Heart right ventricle (tissue), 16 donors: ENCODE results near the gene FCGR2B. TPM values are rescaled to one million over a fixed set of nuclear protein-coding genes. Genes with fewer than 3 reads are reported as not detected.
A peak's percentile ranks its signal among the peaks of the same experiment; 100 is the strongest.

Experiments used
- ATAC-seq, 8 donors: fragments of 200-7000 bp; cut with Tn5 transposase; one replicate each; pipeline ENCODE4 v1.9.1; 2020; ENCODE audit warnings: mild to moderate bottlenecking in 8 of 8, moderate library complexity in 8 of 8, moderate number of reproducible peaks in 1 of 8
- DNase-seq, 2 donors: peaks; one replicate each; pipeline ENCODE4 v3.0.0-alpha.2; 2020
- H3K27ac ChIP-seq, 10 donors: fragments of 200-600 bp; sonication (generic) in 2 of 10; one replicate each; pipeline versions ENCODE4 v1.5.0 to v1.8.0; 2020 to 2022; ENCODE audit warnings: mild to moderate bottlenecking in 3 of 10
- H3K27me3 ChIP-seq, 7 donors: fragments of 200-600 bp; one replicate each; pipeline ENCODE4 v1.8.0; 2021 to 2022; ENCODE audit warnings: mild to moderate bottlenecking in 2 of 7
- H3K36me3 ChIP-seq, 9 donors: fragments of 200-600 bp; sonication (generic) in 1 of 9; one replicate each; pipeline versions ENCODE4 v1.5.0 to v1.8.0; 2020 to 2022; ENCODE audit warnings: mild to moderate bottlenecking in 2 of 9
- H3K4me1 ChIP-seq, 9 donors: fragments of 200-600 bp; sonication (generic) in 1 of 9; one replicate each; pipeline versions ENCODE4 v1.5.0 to v1.8.0; 2020 to 2022; ENCODE audit warnings: mild to moderate bottlenecking in 4 of 9
- H3K4me3 ChIP-seq, 10 donors: fragments of 200-600 bp; sonication (generic) in 2 of 10; one replicate each; pipeline versions ENCODE4 v1.5.0 to v1.8.0; 2020 to 2022; ENCODE audit warnings: mild to moderate bottlenecking in 7 of 10, moderate library complexity in 2 of 10
- H3K9me3 ChIP-seq, 11 donors: fragments of 200-600 bp in 10 of 11; sonication (generic) in 2 of 11; one replicate each; pipeline versions ENCODE4 v1.5.0 to v1.8.0; 2013 to 2022; ENCODE audit warnings: mild to moderate bottlenecking in 2 of 11, control low read depth in 1 of 11, moderate library complexity in 1 of 11
- WGBS, 2 donors: extraction: QIAGEN DNeasy Blood & Tissue Kit; methylation state at CpG; one replicate each; pipeline ENCODE4 v1.1.7; 2013; ENCODE audit warnings: inconsistent platforms in 1 of 2; 5-methylcytosine and 5-hydroxymethylcytosine counted together
- intact Hi-C, 10 donors: fragments of 100-400 bp; cut with DNase I; formaldehyde crosslinking; loops; one replicate each; pipeline versions ENCODE4 v1.11.1 to v1.14.2; 2022
- polyA plus RNA-seq, 2 donors: library from polyadenylated mRNA; stranded (reverse); fragments of 200-250 nt; gene quantifications; one replicate each; pipeline ENCODE4 v1.2.3, GENCODE V29; 2013
- total RNA-seq, 10 donors: library from RNA; stranded (reverse); fragmentation: NEBNext Ultra II Directional in 3 of 10; extraction: Animal tissue kit (Norgen Biotek cat#: 25700) in 3 of 10; gene quantifications; one replicate each; pipeline versions ENCODE4 v1.2.1 to v1.2.4, GENCODE V29; 2021 to 2023
- TF ChIP-seq, protein P1 (sequence below), 9 donors: fragments of 200-600 bp; sonication (generic) in 2 of 9; IDR thresholded peaks; one replicate each; pipeline versions ENCODE4 v1.5.0 to v1.8.0; 2021 to 2022; ENCODE audit warnings: antibody characterized with exemption in 9 of 9, mild to moderate bottlenecking in 5 of 9, moderate library complexity in 1 of 9
- donor health status: Arrhythmogenic right ventricular cardiomyopathy.
- donor health status: ischemic (EF 13 %, LVEDD 7.1; RV severe dilation, severe dysfunction).
- donor health status: healthy with polysubstance abuse.
- donor health status: DM: no; HTN: yes; CAD: no.
- donor health status: DM: no; HTN: no; CAD: no.
- donor health status: ischemic (EF 25% LVEDD 6.9; RV normal size, moderate dysfunction).
- donor health status: ischemic (EF 25% LVEDD 5.7; RV mildly dilated, moderate dysfunction).
- donor health status: healthy.
- donor health status: DM: yes; HTN: yes; CAD: no.
- donor health status: Ischemic cardiomyopathy.
- donor health status: ischemic (EF 35%, LVEDD 5.7; RV mildly dilated, moderate dysfunction).
- donor health status: nonischemic (EF 11% LVEDD 7.7; RV severe dilation, severe dysfunction).
- donor health status: DM: yes; HTN: yes; CAD: no.
- donor health status: PGD.
- donor health status: ischemic (EF 29% LVEDD 5.4; RV normal size, mild dysfunction).
- donor health status: nonischemic (EF 23%, LVEDD 6.1; RV moderate dilation, normal function).

FCGR2B gene
- total and polyA plus RNA-seq, 12 donors: 1.7 to 40.9 (median 5.3) TPM

GRCh38 chr1:161725908-161726472, 63.0 kb downstream of the FCGR2B start:
- peak; percentile 27 to 65 (median 45) for ATAC-seq
- Histone ChIP-seq H3K27ac (peak overlapping the region; percentile 43 to 91 (median 88)), H3K27me3 (peaks cover 0 to 35% (median 11%) of the 10 kb centered on the region in 7 donors), H3K36me3 (no peaks in the 10 kb centered on the region), H3K4me1 (peaks cover 0 to 53% (median 17%) of the 10 kb centered on the region in 9 donors), H3K9me3 (no peaks in the 10 kb centered on the region), H3K4me3 (peak overlapping the region; percentile 46 to 98 (median 78))
- WGBS, 2 donors: 0 to 1% methylated on average over 34 of the region's 34 CpGs
- intact Hi-C loops: no loop called here
- DNase-seq: peak; percentile 12 to 41
- TF ChIP-seq, protein P1, sequence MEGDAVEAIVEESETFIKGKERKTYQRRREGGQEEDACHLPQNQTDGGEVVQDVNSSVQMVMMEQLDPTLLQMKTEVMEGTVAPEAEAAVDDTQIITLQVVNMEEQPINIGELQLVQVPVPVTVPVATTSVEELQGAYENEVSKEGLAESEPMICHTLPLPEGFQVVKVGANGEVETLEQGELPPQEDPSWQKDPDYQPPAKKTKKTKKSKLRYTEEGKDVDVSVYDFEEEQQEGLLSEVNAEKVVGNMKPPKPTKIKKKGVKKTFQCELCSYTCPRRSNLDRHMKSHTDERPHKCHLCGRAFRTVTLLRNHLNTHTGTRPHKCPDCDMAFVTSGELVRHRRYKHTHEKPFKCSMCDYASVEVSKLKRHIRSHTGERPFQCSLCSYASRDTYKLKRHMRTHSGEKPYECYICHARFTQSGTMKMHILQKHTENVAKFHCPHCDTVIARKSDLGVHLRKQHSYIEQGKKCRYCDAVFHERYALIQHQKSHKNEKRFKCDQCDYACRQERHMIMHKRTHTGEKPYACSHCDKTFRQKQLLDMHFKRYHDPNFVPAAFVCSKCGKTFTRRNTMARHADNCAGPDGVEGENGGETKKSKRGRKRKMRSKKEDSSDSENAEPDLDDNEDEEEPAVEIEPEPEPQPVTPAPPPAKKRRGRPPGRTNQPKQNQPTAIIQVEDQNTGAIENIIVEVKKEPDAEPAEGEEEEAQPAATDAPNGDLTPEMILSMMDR (IDR thresholded peaks at IDR 0.05): peak in 4 of 9 donors; percentile 22 to 35 (median 32)

DNA sequence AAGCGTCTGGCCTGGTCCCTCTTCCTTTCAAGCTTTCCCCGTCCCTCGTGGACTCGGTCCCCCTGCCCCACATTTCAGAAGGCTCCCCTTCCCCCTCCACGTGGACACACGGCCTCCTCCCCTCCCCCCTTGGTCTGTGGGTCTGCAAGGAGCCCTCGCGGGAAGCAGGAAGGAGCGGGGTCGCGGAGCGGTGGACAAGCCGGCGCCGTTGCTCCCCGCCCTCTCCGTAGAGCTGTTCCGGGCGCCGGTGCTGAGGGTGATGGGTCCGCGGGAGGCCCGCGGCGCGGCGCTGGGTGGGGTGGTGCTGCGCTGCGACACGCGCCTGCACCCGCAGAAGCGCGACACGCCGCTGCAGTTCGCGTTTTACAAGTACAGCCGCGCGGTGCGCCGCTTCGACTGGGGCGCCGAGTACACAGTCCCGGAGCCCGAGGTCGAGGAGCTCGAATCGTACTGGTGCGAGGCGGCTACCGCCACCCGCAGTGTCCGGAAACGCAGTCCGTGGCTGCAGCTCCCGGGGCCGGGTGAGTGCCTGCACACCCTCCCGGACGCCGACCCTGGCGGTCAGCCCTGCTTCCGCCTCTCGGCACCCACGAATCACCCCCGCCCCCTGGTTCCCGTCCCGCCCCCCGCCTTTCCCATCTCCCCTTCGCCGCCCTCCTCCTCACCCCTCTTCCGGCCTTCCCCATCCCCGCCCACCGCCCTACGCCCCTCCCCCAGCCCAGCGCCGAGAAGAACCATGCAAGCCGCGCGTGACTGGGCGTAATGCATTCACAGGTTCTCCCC, 63.7 kb downstream of the FCGR2B start:
- Histone ChIP-seq H3K4me3 (peak overlapping the region; percentile 46 to 98 (median 78)), H3K4me1 (peaks cover 0 to 46% (median 17%) of the 10 kb centered on the region in 9 donors), H3K9me3 (no peaks in the 10 kb centered on the region), H3K27me3 (peaks cover 0 to 39% (median 8%) of the 10 kb centered on the region in 7 donors), H3K36me3 (no peaks in the 10 kb centered on the region), H3K27ac (peak overlapping the region; percentile 43 to 91 (median 88))
- 0 to 1% methylated on average over 74 to 83 of the region's 83 CpGs for WGBS, 2 donors
- DNase-seq (peak; percentile 88 to 89), ATAC-seq (peak; percentile 89 to 92 (median 91))
- TF ChIP-seq, protein P1 (IDR thresholded peaks at IDR 0.05): peak in 2 of 9 donors; percentile 4 to 10
- intact Hi-C loops: no loop called here

DNA sequence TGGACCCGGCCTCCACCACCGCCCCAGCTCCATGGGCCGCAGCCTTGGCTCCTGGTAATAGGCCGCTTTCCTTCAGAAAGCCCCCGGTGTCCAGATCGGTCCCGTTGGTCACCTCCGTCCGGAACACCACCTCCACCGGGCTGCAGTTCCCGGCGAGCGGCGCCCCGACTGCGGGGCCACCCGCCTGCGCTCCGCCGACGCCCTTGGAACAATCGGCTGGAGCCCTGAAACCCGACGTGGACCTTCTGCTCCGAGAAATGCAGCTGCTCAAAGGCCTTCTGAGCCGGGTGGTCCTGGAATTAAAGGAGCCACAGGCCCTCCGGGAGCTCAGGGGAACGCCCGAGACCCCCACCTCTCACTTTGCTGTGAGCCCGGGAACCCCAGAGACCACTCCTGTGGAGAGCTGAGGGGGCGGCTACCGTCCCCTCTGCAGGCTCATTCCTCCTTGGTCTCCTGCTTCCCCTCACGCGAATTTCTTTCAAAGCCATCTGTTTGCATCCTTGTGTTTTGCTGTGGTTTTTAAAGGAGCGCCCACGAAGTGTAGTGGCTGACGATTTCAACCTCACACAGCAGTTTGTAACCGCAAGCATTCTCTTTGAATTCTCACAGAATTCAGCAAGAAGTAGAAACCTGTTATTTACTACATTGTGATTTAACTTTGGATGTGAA, 64.4 kb downstream of the FCGR2B start:
- no peaks in the 10 kb centered on the region for H3K36me3 ChIP-seq
- no peaks in the 10 kb centered on the region for H3K9me3 ChIP-seq
- H3K27me3 ChIP-seq: peaks cover 0 to 39% (median 5%) of the 10 kb centered on the region in 7 donors
- H3K27ac ChIP-seq: peak overlapping the region in 9 of 10 donors; percentile 80 to 91 (median 88)
- peaks cover 0 to 39% (median 17%) of the 10 kb centered on the region in 9 donors for H3K4me1 ChIP-seq
- H3K4me3 ChIP-seq: peak overlapping the region; percentile 46 to 98 (median 78)
- intact Hi-C loops: no loop called here
- 6 to 7% methylated on average over 38 of the region's 38 CpGs for WGBS, 2 donors
- TF ChIP-seq, protein P1 (IDR thresholded peaks at IDR 0.05): no peak
- peak in 1 of 8 donors; percentile 10 for ATAC-seq
- DNase-seq: peak in 1 of 2 donors; percentile 12

Other genes starting within 250 kb of the FCGR2B start
- gene FCGR2A, start 157.7 kb upstream of the FCGR2B start, total RNA-seq: 10 to 100 TPM in 5 of 10 donors, 1 to 10 TPM in 5; 4.2 to 66.0 (median 9.9) TPM
- 10 to 100 TPM; 11.3 to 16.4 TPM for gene FCGR2A, start 157.7 kb upstream of the FCGR2B start, polyA plus RNA-seq
- 1 to 10 TPM in 4 of 10 donors, under 1 TPM in 6; 0.13 to 5.6 (median 0.58) TPM for gene HSPA6, start 138.6 kb upstream of the FCGR2B start, total RNA-seq
- 1 to 10 TPM in 1 of 2 donors, under 1 TPM in 1; 0.73 to 1.7 TPM for gene HSPA6, start 138.6 kb upstream of the FCGR2B start, polyA plus RNA-seq
- 100 to 1,000 TPM in 1 of 10 donors, 10 to 100 TPM in 3, 1 to 10 TPM in 6; 1.9 to 120 (median 6.2) TPM for gene FCGR3A, start 113.3 kb upstream of the FCGR2B start, total RNA-seq
- 10 to 100 TPM in 1 of 2 donors, 1 to 10 TPM in 1; 5.6 to 10.7 TPM for gene FCGR3A, start 113.3 kb upstream of the FCGR2B start, polyA plus RNA-seq
- 1 to 10 TPM; 1.2 to 8.7 (median 1.9) TPM for gene FCGR3B, start 32.0 kb upstream of the FCGR2B start, total RNA-seq
- gene FCGR3B, start 32.0 kb upstream of the FCGR2B start, polyA plus RNA-seq: under 1 TPM; 0.22 TPM
- under 1 TPM in 4 of 10 donors, not detected in 6; 0.21 to 1.00 (median 0.41) TPM for gene FCRLA, start 44.1 kb downstream of the FCGR2B start, total RNA-seq
- gene FCRLA, start 44.1 kb downstream of the FCGR2B start, polyA plus RNA-seq: under 1 TPM; 0.13 to 0.15 TPM
- under 1 TPM; 0.11 to 0.88 (median 0.32) TPM for gene FCRLB, start 58.4 kb downstream of the FCGR2B start, total RNA-seq
- gene FCRLB, start 58.4 kb downstream of the FCGR2B start, polyA plus RNA-seq: under 1 TPM; 0.22 to 0.58 TPM
- gene DUSP12, start 86.6 kb downstream of the FCGR2B start, total RNA-seq: 10 to 100 TPM in 1 of 10 donors, 1 to 10 TPM in 9; 3.5 to 10.2 (median 6.6) TPM
- gene DUSP12, start 86.6 kb downstream of the FCGR2B start, polyA plus RNA-seq: 10 to 100 TPM; 11.0 to 15.3 TPM
- gene ATF6, start 103.2 kb downstream of the FCGR2B start, total RNA-seq: 10 to 100 TPM; 13.4 to 20.9 (median 16.0) TPM
- gene ATF6, start 103.2 kb downstream of the FCGR2B start, polyA plus RNA-seq: 1 to 10 TPM; 2.6 to 9.4 TPM